GM12874 (cell line): Measurements from ENCODE around the gene MYMX.
A peak's percentile ranks its signal among the peaks of the same experiment; 100 is the strongest.

ENCODE experiments used
- CTCF ChIP-seq: IDR thresholded peaks from 2 replicates; pipeline ENCODE4 v1.5.1; 2011; ENCODE audit warnings: low read depth, mild to moderate bottlenecking, control low read depth, low read length, moderate library complexity; ENCODE audit not compliant: insufficient read depth

The MYMX gene

GRCh38 chr6:44255105-44255808, 38.5 kb downstream of the MYMX start:
- TF ChIP-seq CTCF, result no peak

GRCh38 chr6:44255871-44256774, 39.4 kb downstream of the MYMX start:
- no peak for TF ChIP-seq CTCF

GRCh38 chr6:44256775-44257024, 40.0 kb downstream of the MYMX start:
- no peak for TF ChIP-seq CTCF

- TF ChIP-seq CTCF, result peak; percentile 76
These were observed 40.5 kb downstream of the MYMX start, which contains the start of gene SLC35B2 for GRCh38 chr6:44257025-44257752. SLC35B2 (minus strand) TSS chr6:44257528; CDS start chr6:44257410, 118 bp downstream.

- TF ChIP-seq CTCF, result no peak
These were observed 41.1 kb downstream of the MYMX start for GRCh38 chr6:44257753-44258324.

- TF ChIP-seq CTCF, result no peak
These were observed 41.7 kb downstream of the MYMX start for GRCh38 chr6:44258325-44258863.
